NCI-H1930 (cell line): ENCODE measurements around the gene FNBP1L.

Source experiments
- DNase-seq, 2 experiments: peaks; one replicate each; lab custom pipeline; 2025; lab: John Stamatoyannopoulos, UW

The FNBP1L gene

DNA sequence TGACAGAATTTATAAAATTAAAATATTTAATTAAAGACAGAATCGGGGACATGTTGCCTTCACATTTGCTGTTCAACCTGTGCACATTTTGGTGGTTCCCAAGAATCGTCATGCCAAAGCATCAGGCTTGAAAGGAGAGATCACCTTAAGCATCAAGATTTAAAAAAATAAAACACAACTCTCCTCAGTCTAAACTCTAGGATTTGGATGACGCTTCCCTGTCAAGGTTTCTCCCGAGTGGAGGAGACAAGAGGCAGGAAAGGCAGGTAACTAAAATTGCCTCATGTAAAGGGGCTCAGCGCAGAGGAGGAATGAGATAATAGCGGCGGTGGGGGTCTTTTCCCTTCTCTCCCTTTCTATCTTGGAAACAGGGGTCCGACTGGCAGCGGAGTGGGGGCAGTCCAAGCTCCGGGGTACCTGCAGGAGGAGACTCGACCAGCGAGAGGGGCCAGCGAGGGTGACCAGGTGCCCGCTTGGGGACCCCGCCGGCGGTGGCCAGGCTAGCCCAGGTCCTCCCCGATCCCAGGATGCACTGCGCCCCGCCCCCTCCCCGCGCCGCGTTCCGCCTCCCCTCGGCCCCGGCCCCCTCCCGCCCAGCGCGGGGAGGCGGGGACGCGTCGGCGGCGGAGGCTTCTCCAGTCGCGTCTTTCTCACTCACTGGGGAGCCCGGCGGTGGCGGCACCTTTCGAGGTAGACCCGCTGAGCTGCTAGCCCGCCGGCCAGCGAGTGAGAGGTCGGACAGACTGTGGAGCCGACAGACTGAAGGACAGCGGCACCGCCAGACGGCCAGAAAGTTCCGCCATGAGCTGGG lies at the start of gene FNBP1L:
Gene FNBP1L, plus strand, starts transcription at position 638 of the 811 bp plus-strand sequence. Its CDS starts 164 bp downstream, at position 802.
- peak; percentile 75 for DNase-seq

DNA sequence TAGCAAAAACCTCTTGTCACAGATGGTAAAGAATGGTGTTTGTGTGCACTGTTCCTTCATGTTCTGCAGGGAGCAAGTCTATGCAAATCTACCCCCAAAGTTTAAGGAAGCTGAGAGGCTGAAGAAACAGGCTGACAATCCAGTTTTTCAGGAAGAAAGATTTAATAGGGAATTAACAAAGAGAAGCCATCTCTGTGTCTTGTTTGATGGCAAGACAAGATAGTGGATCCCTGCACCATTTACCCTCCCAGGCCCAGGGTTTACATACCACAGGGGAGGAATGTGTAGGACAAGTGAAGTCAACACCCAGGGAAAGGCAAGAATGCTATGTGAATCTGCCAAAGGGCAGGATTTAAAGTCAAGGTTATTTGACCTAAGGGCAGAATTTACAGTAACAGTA lies 48.1 kb upstream of the FNBP1L start:
- no peak for DNase-seq

DNA sequence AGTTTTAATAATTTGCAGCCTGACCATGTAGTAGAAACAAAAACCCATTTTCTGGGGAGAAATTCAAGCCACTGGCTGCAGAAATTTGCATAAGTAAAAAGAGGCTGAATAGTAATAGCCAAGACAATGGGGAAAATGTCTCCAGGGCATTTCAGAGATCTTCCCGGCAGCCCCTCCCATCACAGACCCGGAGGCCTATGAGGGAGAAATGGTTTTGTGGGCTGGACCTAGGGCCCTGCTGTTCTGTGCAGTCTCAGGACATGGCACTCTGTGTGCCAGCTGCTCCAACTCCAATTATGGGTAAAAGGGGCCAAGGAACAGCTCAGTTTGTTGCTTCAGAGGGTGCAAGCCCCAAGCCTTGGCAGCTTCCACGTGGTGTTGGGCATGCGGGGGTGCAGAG lies 39.7 kb upstream of the FNBP1L start:
- no peak for DNase-seq

DNA sequence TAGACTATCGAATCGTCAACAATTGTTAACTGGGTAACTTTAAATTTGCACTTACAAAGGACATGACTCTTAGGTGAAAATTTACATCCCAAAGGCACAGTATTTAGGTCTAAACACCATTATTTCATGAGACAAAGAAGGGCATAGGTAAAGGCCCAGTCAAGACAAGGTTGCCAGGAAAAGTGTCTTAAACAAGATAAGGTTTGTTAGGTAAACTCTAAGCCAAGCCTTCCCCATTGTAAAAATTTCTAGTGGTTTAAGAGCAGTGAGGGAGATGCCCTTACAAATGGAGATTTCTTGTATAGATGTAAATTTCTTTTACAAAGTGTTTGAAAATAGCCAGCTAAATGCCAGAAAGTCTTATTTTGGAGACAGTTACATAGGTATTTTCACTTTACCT lies 36.9 kb upstream of the FNBP1L start:
- no peak for DNase-seq

DNA sequence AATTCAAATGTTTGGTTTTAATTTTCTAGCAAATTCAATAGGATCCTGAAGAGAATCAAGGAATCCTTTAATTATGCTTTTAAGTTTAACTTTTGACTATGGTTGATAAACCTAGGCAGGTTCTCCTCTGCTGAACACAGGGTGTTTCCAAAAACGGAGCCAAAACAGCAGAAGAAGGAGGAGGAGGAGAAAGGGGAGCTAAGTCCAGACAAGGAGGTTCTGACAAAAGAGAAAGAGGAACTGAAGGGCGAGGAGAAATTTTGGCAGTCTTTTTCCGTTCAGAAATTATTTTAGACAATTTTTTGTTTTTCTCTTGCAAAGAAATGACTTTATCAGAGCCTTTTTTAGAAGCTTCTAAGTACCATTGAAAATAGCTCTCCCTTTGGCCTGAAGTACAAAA lies 33.2 kb upstream of the FNBP1L start:
- DNase-seq: no peak

DNA sequence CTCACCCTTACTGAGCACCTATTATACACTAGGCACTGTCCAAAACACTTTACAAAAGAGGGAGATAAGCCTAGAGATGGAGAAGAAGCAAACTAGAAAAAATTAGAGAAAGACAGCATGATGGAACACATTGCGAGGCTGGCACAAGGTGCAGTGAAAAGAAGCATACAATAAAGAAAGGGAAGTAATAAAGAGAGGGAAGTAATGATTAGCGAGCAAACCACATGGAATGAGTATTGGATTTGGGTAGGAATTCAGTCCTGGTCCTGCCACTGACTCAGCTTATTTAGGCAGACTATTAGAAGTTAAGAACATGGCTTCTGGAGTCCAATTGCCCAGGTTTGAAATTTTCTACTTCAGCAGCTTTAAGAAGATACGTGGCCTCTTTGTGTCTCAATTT lies 32.6 kb upstream of the FNBP1L start:
- no peak for DNase-seq

DNA sequence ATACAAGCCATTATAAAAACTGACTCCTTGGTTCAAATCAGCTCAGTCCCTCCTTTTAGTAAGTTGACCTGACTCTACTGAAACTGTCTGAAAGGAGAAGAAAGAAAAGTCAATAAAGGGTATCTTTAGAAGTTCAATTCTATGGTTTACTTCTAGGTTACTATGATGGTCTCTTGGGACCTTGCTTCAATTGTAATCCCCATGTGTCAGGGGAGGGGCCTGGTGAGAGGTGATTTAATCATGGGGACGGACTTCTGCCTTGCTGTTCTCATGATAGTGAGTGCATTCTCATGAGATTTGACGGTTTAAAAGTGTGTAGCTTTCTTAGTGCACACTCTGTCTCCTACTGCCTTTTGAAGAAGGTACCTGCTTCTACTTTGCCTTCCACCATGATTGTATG lies 31.7 kb upstream of the FNBP1L start:
- no peak for DNase-seq

DNA sequence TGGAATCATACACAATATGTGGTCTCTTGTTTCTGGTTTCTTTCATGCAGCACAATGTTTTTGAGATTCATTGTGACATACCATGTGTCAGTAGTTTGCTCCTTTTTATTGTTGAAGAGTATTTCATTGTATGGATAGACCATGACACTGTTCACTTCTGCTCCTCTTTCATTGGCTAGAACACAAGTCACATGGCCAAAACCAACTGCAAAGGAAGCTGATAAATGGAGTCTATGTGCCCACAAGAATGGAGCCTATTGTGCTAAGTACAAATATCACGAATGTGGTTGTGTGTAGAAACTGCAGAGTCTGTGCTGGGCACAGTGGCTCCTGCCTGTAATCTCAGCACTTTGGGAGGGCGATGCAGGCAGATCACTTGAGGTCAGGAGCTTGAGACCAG lies 28.6 kb upstream of the FNBP1L start:
- DNase-seq: no peak

DNA sequence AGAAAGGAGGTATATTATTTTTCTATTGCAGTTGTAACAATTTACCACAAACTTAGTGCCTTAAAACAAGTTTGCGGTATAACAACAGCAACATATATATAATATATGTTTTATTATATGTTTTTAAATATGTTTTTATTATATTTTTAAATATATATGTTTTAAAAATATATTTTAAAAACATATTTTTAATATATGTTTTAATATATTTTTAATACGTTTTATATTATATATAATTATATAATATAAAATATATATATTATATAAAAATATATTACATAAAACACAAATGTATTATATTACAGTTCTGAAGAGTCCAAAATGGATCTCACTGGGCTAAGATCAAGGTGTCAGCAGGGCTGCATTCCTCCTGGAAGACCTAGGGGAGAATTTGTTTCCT lies 27.5 kb upstream of the FNBP1L start:
- no peak for DNase-seq

DNA sequence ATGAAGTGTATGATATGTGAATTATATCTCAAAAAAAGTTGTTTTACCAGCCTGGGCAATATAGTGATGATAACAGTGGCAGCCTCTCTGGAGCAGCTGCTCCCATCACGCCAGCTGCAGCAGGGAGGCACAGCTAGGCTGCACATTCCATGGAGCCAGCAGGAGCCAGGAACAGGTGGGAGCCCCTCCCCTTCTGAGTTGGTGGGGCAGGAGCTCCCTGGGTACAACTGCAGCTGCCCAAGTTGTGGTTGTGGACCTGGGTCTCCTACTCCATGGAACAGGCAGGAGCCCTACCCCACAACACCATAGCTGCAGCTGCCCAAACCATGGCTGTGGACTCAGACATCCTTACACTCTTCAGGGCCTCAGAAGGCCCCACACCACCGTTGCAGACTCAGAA lies 21.7 kb upstream of the FNBP1L start:
- DNase-seq: no peak

DNA sequence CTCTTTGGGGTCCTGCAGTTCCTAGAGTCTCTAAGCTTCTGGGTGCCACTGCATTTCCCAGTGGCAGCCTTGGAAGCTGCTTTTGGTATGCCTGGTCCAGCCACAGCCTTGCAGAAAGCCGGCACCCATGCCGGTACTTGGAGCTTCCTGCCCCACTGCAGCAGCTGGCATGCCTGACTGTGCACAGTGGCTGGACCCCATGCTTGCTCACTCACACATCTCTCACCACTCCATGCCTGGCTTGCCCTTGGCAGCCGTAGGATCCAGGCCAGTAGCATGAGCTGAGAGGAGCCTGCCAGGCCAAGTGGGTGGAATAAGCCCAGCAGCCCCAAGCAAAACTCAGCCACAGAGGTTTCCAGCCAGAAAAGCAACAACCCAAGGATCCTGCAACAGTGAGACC lies 20.3 kb upstream of the FNBP1L start:
- no peak for DNase-seq

DNA sequence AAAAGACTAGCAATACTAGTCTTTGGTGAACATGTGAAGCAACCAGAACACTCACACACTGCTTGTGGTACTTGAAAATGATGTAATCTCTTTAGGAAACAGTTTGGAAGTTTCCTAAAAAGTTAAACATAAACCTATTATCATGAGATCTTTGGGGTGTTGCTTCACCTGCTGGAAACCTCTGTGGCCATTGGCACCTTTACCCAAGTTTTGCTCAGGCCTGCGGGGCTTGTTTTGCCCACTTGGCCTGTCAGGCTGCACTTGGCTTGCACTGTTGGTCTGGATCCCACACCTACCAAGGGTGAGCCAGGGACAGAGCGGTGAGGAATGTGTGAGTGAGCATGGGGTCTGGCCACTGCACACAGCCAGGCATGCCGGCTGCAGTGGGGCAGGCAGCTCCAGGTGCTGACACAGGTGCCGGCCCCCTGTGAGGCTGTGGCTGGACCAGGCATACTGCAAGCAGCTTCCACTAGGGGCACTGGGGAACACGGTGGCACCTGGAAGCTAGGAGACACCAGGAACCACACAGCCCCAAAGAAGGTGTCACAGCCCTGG lies 14.4 kb upstream of the FNBP1L start:
- no peak for DNase-seq

DNA sequence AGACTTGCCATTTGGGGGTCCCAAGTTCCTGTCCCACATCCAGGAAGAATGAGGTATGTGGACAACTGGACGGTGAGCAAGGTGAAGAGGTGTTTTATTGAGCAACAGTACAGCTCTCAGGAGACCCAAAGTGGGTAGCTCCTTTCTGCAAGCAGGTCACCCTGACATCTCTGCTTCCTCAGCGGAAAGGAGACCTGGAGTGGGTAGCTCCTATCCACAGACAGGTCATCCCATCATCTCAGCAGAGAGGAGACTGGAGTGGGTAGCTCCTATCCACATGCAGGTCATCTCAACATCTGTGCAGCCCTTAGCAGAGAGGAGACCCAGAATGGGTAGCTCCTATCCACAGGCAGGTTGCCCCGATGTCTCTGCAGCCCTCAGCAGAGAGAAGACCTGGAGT lies 13.8 kb upstream of the FNBP1L start:
- DNase-seq: no peak

DNA sequence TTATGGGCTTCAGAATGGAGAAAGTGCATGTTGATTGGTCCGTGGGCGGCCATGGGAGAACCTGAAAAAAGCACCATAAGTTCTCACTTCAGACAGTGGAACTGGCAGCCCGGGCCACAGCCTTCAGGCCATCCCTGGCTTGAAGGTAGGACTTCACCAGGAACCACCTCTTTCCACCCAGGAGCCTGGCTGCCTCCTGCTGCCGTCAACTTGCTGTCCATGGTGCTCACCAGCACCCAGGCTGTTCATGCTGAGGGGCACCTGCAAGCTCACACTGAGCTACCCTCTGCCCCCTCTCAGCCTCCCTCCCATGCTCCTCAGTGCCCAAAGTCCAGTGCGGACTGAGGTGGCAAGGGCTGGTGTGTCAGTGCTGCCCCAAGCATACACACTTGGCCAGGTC lies 12.9 kb upstream of the FNBP1L start:
- DNase-seq: no peak

DNA sequence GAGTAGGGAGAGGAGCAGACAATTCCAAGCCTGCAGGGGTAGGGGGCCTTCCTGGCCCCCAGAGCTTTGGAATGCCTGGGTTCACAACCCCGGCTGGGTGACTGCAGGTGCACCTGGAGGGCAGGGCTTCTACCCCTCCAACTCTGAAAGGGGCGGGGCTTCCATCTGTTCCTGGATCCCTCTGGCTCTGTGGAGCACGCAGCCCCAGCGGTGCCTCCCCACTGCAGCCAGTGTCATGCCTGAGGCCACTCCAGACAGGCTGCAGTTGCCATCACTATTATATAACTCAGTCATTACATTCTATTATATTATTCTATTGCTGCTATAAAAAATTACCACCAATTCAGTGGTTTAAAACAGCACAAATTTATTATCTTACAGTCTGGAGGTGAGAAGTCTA lies 12.5 kb upstream of the FNBP1L start:
- DNase-seq: no peak

DNA sequence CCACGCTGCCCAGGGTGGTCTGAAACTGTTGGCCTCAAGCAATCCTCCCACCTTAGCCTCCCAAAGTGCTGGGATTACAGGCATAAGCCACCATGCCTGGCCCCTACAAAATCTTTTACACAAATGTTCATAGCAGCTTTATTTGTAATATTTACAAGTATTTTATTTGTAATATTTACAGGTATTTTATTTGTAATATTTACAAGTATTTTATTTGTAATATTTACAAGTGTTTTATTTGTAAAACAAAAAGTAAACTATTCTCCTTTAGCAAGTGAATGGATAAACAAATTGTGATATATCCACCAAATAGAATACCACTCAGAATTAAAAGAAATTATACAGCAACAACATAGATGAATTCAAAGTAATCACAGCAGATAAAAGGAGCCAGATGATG lies 11.4 kb upstream of the FNBP1L start:
- DNase-seq: no peak

DNA sequence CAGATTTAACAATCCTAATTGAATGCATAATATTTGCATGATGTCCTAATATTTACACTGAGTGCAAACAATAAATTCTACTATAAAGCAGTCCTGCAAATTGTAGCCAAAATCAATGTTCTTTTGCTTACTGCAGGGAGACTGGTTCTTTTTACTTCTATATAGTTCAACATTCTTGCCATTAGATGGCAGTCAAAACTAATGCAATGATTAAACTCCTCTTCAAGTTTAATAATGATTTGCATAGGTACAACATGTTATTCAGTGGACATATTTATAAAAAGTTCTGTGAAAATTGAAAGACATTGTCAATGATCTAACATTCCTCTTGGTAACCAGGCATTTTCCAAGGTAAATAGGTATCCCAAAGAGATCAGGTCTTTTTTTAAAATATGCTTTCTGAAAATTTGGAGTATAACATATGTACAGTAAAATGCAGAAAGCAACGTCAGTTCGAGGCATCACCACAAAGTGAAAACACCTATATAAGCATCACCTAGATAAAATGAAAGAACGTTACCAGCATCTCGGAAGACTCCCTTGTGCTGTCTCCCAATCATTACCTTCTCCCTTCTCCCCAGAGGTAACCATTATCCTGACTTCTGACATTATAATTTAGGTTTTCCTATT lies 9.8 kb upstream of the FNBP1L start:
- DNase-seq: peak; percentile 5 to 22

DNA sequence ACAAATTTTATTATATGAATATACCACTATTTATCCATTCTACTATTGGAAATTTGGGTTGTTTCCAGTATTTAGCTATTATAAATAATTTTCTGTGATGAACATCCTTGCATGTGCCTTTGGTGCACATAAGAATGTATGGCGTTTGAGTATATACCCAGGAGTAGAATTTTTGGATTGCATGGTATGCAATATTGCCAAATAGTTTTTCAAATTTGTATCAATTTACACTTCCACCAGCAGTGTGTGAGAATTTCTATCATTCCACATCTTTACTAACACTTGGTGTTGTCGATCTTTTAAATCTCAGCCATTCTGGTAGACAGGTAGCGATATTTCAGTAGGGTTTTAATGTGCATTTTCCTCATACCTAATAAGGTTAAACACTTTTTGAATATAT lies 9.2 kb upstream of the FNBP1L start:
- DNase-seq: no peak

DNA sequence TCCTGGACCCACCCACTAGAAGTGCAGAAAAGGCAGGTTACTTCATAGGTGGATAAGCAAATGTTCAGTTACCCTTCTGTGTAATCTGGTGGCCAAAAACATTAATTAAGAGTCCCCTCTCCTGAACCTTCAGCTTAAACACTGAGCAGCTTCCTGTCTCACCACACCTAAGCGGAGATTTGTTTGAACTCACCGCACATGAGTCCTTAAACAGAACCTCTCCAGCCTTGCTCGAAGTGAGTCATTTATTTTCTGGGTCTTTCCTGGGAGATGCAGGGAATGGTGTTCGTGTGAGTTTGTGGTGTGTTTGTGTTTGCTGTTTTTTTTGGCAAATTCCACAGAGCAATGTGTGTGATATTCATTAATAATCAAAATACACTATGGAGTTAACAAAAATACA lies 7.6 kb upstream of the FNBP1L start:
- DNase-seq: no peak

DNA sequence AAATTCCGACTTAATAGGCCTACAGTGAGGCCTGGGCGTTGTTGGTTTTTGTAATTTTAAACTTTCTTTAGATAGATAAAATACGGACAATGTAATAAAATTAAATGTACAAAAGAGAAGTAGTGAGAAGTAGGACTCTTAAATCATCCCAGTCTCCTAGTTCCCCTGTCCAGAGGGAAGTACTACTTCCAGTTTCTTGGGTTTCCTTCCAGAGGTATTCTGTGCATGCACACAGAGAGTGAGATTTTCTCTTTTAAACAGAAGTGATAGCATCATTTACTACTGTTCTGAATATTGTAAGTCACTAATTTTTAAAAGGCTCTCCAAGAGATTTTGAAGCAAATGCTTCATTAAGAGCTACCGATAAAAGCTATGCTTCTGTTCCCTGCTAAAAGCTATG lies 7.2 kb upstream of the FNBP1L start:
- DNase-seq: no peak

DNA sequence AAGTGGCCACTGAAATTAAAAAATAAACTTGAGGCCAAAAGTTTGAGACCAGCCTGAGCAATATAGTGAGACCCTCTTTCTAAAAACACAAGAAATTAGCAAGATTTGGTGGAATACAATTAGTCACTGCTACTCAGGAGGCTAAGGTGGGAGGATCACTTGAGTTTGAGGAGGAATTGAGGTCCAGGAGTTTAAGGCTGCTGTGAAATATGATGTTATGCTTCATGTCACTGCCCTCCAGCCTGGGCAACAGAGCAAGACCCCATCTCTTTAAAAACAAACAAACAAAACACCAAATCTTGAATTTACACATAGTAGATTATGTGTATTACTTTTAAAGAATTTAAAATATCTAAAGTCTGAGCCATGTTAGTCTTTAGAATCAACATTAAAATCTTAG lies 6.3 kb upstream of the FNBP1L start:
- no peak for DNase-seq

DNA sequence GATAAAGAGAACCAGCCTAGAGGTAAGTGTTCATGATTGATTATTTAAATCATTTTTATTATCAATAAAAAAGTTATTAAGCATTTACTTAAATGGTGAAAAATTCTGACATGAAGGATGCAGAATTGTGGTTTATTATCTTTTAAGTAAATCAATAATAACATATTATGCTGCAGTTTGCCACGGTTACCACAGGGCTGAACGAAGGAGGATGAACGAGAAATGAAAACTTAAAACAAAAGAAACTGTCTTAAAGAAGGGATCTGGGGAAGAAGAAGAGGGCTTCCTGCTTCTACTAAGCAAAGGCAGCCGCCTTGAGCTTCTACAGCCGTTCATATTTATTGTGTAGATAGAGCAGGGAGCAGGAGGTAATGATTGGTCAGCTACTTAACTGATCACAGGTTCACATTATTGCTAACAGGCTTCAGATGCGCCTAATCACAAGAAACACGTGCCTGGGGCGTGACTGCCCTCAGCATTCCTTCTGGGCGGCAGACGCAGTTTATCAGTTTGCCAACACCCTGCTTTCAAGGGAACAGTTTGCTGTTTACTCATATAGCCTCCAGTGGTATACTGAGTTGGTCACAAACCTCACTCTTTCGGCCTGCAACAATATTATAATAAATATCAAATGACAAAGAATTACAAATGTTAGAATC lies 5.8 kb upstream of the FNBP1L start:
- no peak for DNase-seq

DNA sequence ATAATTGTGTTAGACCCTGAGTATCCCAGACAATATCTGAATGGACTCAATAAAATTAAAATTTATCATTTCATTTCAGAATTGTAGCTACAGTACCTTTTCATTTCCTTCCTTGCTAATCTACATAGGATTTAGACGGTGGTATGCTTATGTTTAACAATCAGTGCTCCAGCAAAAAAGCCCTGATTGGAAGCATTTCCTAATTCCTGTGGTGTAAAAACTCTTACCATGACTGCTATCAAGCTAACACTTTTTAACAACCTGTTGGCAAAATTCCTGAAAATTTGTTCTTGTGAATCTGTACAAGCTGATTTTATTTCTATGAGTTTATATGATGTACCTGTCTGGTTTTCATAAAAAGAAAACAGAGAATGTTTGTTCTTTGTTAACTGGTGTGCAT lies 5.2 kb upstream of the FNBP1L start:
- no peak for DNase-seq
